Liver (tissue), 9 donors: ENCODE data around the gene CMC1. TPM values are rescaled to one million over a fixed set of nuclear protein-coding genes. Genes with fewer than 3 reads are reported as not detected.

Experiments used
- DNase-seq: peaks from one replicate; pipeline ENCODE4 v3.0.0-alpha.2; 2017; ENCODE audit warnings: low spot score
- H3K27ac ChIP-seq, 2 donors: one replicate each; pipeline ENCODE4 v1.7.0; 2013; ENCODE audit warnings: inconsistent platforms in 2 of 2, low read length in 2 of 2, control low read depth in 1 of 2, low read depth in 1 of 2, mild to moderate bottlenecking in 1 of 2
- H3K27me3 ChIP-seq, 4 donors: one replicate each; pipeline versions ENCODE4 v1.6.1 to v1.7.0; 2013; ENCODE audit warnings: low read length in 3 of 4, inconsistent platforms in 1 of 4, mild to moderate bottlenecking in 1 of 4, moderate library complexity in 1 of 4; ENCODE audit not compliant: control insufficient read depth in 4 of 4, insufficient read depth in 4 of 4
- H3K36me3 ChIP-seq, 4 donors: one replicate each; pipeline versions ENCODE4 v1.6.1 to v1.7.0; 2013; ENCODE audit warnings: low read length in 3 of 4, mild to moderate bottlenecking in 3 of 4, low read depth in 1 of 4, moderate library complexity in 1 of 4; ENCODE audit not compliant: control insufficient read depth in 4 of 4, insufficient read depth in 3 of 4
- H3K4me1 ChIP-seq, 4 donors: one replicate each; pipeline versions ENCODE4 v1.6.1 to v1.7.0; 2013; ENCODE audit warnings: low read length in 3 of 4, mild to moderate bottlenecking in 3 of 4, moderate library complexity in 1 of 4; ENCODE audit not compliant: control insufficient read depth in 4 of 4, insufficient read depth in 4 of 4
- H3K4me3 ChIP-seq, 3 donors: one replicate each; pipeline versions ENCODE4 v1.6.1 to v1.7.0; 2013; ENCODE audit warnings: low read length in 3 of 3, control low read depth in 1 of 3, low read depth in 1 of 3, mild to moderate bottlenecking in 1 of 3
- H3K9ac ChIP-seq, 2 donors: one replicate each; pipeline ENCODE4 v1.7.0; 2013; ENCODE audit warnings: low read length in 2 of 2, mild to moderate bottlenecking in 2 of 2, moderate library complexity in 2 of 2, control low read depth in 1 of 2, low read depth in 1 of 2
- H3K9me3 ChIP-seq, 4 donors: one replicate each; pipeline versions ENCODE4 v1.6.1 to v1.7.0; 2013; ENCODE audit warnings: low read length in 3 of 4; ENCODE audit not compliant: control insufficient read depth in 4 of 4
- ATF3 ChIP-seq: IDR thresholded peaks from 2 replicates; pipeline ENCODE4 v1.6.1; 2016; ENCODE audit warnings: antibody characterized with exemption
- CTCF ChIP-seq: fragments of 150-350 bp; IDR thresholded peaks from 2 replicates; pipeline ENCODE4 v1.5.1; 2017; ENCODE audit warnings: improper control_type of control experiment, low read depth, low read length; ENCODE audit not compliant: missing input control
- EGR1 ChIP-seq, 2 donors: IDR thresholded peaks; 2 replicates each; pipeline ENCODE4 v1.6.1; 2016 to 2018; ENCODE audit warnings: antibody characterized with exemption in 2 of 2, low read depth in 2 of 2
- FOXA1 ChIP-seq: IDR thresholded peaks from 2 replicates; pipeline ENCODE4 v1.6.1; 2016; ENCODE audit warnings: antibody characterized with exemption
- FOXA2 ChIP-seq: IDR thresholded peaks from 2 replicates; pipeline ENCODE4 v1.6.1; 2016; ENCODE audit warnings: antibody characterized with exemption
- GABPA ChIP-seq, 2 donors: IDR thresholded peaks in 1 of 2; conservative IDR thresholded peaks in 1 of 2; 2 replicates each; pipeline ENCODE4 v1.6.1; 2016; ENCODE audit warnings: antibody characterized with exemption in 2 of 2, mild to moderate bottlenecking in 1 of 2, moderate library complexity in 1 of 2
- HNF4A ChIP-seq, 2 donors: conservative IDR thresholded peaks; 2 replicates each; pipeline ENCODE4 v1.6.1; 2016; ENCODE audit warnings: antibody characterized with exemption in 2 of 2, mild to moderate bottlenecking in 2 of 2
- HNF4G ChIP-seq: IDR thresholded peaks from 2 replicates; pipeline ENCODE4 v1.6.1; 2016; ENCODE audit warnings: antibody characterized with exemption
- JUND ChIP-seq, 2 donors: IDR thresholded peaks; 2 replicates each; pipeline ENCODE4 v1.6.1; 2016; ENCODE audit warnings: antibody characterized with exemption in 2 of 2
- MAX ChIP-seq: IDR thresholded peaks from 2 replicates; pipeline ENCODE4 v1.6.1; 2016; ENCODE audit warnings: antibody characterized with exemption
- NR2F2 ChIP-seq: IDR thresholded peaks from 2 replicates; pipeline ENCODE4 v1.6.1; 2016; ENCODE audit warnings: antibody characterized with exemption
- RAD21 ChIP-seq, 2 donors: IDR thresholded peaks; 2 replicates each; pipeline ENCODE4 v1.6.1; 2016; ENCODE audit warnings: antibody characterized with exemption in 2 of 2, mild to moderate bottlenecking in 2 of 2
- REST ChIP-seq: IDR thresholded peaks from 2 replicates; pipeline ENCODE4 v1.6.1; 2016; ENCODE audit warnings: antibody characterized with exemption, mild to moderate bottlenecking
- RXRA ChIP-seq, 2 donors: IDR thresholded peaks; 2 replicates each; pipeline ENCODE4 v1.6.1; 2017 to 2018; ENCODE audit warnings: antibody characterized with exemption in 2 of 2, mild to moderate bottlenecking in 1 of 2
- SP1 ChIP-seq: IDR thresholded peaks from 2 replicates; pipeline ENCODE4 v1.6.1; 2018; ENCODE audit warnings: antibody characterized with exemption, mild to moderate bottlenecking
- TAF1 ChIP-seq: conservative IDR thresholded peaks from 2 replicates; pipeline ENCODE4 v1.6.1; 2016; ENCODE audit warnings: antibody characterized with exemption, mild to moderate bottlenecking
- YY1 ChIP-seq: IDR thresholded peaks from 2 replicates; pipeline ENCODE4 v1.6.1; 2016; ENCODE audit warnings: antibody characterized with exemption, mild to moderate bottlenecking
- WGBS: extraction: QIAGEN DNeasy Blood & Tissue Kit; methylation state at CpG from one replicate; pipeline ENCODE4 v1.1.7; 2013; 5-methylcytosine and 5-hydroxymethylcytosine counted together
- polyA plus RNA-seq, 2 donors: library from polyadenylated mRNA; stranded (reverse) in 1 of 2; unstranded in 1 of 2; fragments of 200-250 nt in 1 of 2; fragments of >200 nt in 1 of 2; fragmentation: Nextera tagmentation in 1 of 2; extraction: Ambion mirVana in 1 of 2; gene quantifications; one replicate each; pipeline versions ENCODE4 v1.2.1 to v1.2.3, GENCODE V29; 2013 to 2015
- total RNA-seq, 2 donors: library from RNA; depleted of rRNA; stranded (reverse); fragments of >200 nt; gene quantifications; one replicate each; pipeline ENCODE4 v1.2.3, GENCODE V29; 2014
- donor health status: healthy.
- donor health status: healthy.
- donor health status: healthy.
- donor health status: healthy.
- donor health status: healthy.

Gene CMC1
- total and polyA plus RNA-seq, 4 donors, result 4.2 to 58.4 (median 15.6) TPM

- WGBS, result 81% methylated on average over 1 of the region's 1 CpG
- TF ChIP-seq HNF4A (conservative IDR thresholded peaks at IDR 0.05) (peak in 1 of 2 donors; percentile 3), HNF4G (no peak)
- Histone ChIP-seq H3K9me3 (no peaks in the 10 kb centered on the region), H3K27ac (no peak overlapping the region), H3K9ac (no peak overlapping the region), H3K27me3 (no peaks in the 10 kb centered on the region), H3K4me3 (no peak overlapping the region), H3K4me1 (no peaks in the 10 kb centered on the region), H3K36me3 (peaks cover 0 to 10% (median 2%) of the 10 kb centered on the region in 4 donors)
- DNase-seq, result no peak
Observed at GRCh38 chr3:28315711-28316110, 74.3 kb downstream of the CMC1 start.

- no peaks in the 10 kb centered on the region for H3K27me3 ChIP-seq
- no peak overlapping the region for H3K4me3 ChIP-seq
- H3K27ac ChIP-seq, result no peak overlapping the region
- H3K9ac ChIP-seq, result no peak overlapping the region
- H3K36me3 ChIP-seq, result peaks cover 0 to 10% (median 2%) of the 10 kb centered on the region in 4 donors
- H3K9me3 ChIP-seq, result no peaks in the 10 kb centered on the region
- WGBS, result 70% methylated on average over 2 of the region's 2 CpGs
- TF ChIP-seq JUND (IDR thresholded peaks at IDR 0.05) (no peak), EGR1 (IDR thresholded peaks at IDR 0.05; ENCODE audit: low read depth in 2 of 2) (no peak), RAD21 (IDR thresholded peaks at IDR 0.05) (no peak), HNF4G (no peak), FOXA2 (no peak), REST (no peak), RXRA (IDR thresholded peaks at IDR 0.05) (no peak), TAF1 (no peak), HNF4A (conservative IDR thresholded peaks at IDR 0.05) (no peak), SP1 (no peak), NR2F2 (no peak), MAX (no peak), FOXA1 (no peak), ATF3 (no peak), GABPA (IDR thresholded peaks at IDR 0.05 in 1 of 2, conservative IDR thresholded peaks at IDR 0.05 in 1 of 2) (no peak), YY1 (no peak), CTCF (no peak)
- DNase-seq, result no peak
- H3K4me1 ChIP-seq, result peaks cover 0 to 2% (median 0%) of the 10 kb centered on the region in 4 donors
Observed at GRCh38 chr3:28316226-28316625, 74.8 kb downstream of the CMC1 start.
